WTC11 (cell line): Measurements from ENCODE around the gene TSPYL2. TPM values are rescaled to one million over a fixed set of nuclear protein-coding genes. Genes with fewer than 3 reads are reported as not detected.

Source experiments
- total RNA-seq: library from RNA; stranded (reverse); gene quantifications from 3 replicates; pipeline ENCODE4 v1.2.3, GENCODE V29; 2021

Gene TSPYL2
- total RNA-seq, 1 experiment from 2014 or later, result 14.6 TPM

Other genes with a start within 250 kb of the TSPYL2 start
- not detected in 3 replicates for gene XAGE3, start 214.3 kb upstream of the TSPYL2 start, total RNA-seq
- 10.1 to 12.7 TPM (median 12.4 TPM) in 3 replicates for gene FAM156B, start 185.0 kb upstream of the TSPYL2 start, total RNA-seq
- gene FAM156A, start 123.8 kb upstream of the TSPYL2 start, total RNA-seq, result 14.0 to 15.4 TPM (median 15.3 TPM) in 3 replicates
- 7.3 to 11.0 TPM (median 9.3 TPM) in 3 replicates for gene GPR173, start 33.6 kb upstream of the TSPYL2 start, total RNA-seq
- 13.4 to 14.9 TPM (median 14.0 TPM) in 3 replicates for gene KANTR, start 11.8 kb downstream of the TSPYL2 start, total RNA-seq
- 100 to 112 TPM (median 108 TPM) in 3 replicates for gene KDM5C, start 142.8 kb downstream of the TSPYL2 start, total RNA-seq
- gene IQSEC2, start 199.2 kb downstream of the TSPYL2 start, total RNA-seq, result 22.0 to 48.2 TPM (median 23.3 TPM) in 3 replicates